Activated naive CD4-positive, alpha-beta T cell treated with anti-CD3 and anti-CD28 coated beads, Interleukin-2, amount 50 U/mL, for 24 hours (primary cell): ENCODE results near the gene STK4.
A peak's percentile ranks its signal among the peaks of the same experiment; 100 is the strongest.

Experiments used
- H3K27ac Mint-ChIP-seq: one replicate; pipeline ENCODE4 v1.8.0; 2021; ENCODE audit warnings: mild to moderate bottlenecking, mixed read lengths
- H3K27me3 Mint-ChIP-seq: one replicate; pipeline ENCODE4 v1.8.0; 2021; ENCODE audit warnings: mixed read lengths
- H3K36me3 Mint-ChIP-seq: one replicate; pipeline ENCODE4 v1.8.0; 2021; ENCODE audit warnings: mixed read lengths
- H3K4me1 Mint-ChIP-seq: one replicate; pipeline ENCODE4 v1.8.0; 2021; ENCODE audit warnings: mixed read lengths
- H3K4me3 Mint-ChIP-seq: one replicate; pipeline ENCODE4 v1.8.0; 2021; ENCODE audit warnings: mild to moderate bottlenecking, mixed read lengths
- H3K9me3 Mint-ChIP-seq: one replicate; pipeline ENCODE4 v1.8.0; 2021; ENCODE audit warnings: mixed read lengths

STK4 gene

DNA sequence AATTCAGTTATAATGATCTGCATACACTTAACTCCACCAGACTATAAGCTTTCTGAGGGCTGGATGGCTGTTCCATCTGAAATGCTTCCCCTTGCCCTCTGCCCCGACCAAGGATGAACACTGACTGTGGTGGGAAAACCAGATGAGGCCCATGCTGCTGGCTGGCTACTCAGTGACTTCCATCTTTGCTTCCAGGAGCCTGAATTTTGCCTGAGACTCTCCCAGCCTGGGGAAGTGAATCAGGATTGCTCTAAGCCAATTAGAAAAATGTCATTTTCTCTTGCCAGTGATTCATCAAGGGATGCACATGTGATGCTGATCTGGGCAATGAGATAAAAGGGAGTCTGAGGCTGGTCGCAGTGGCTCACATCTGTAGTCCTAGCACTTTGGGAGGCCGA lies 4.4 kb upstream of the STK4 start:
- Mint-ChIP-seq H3K27ac (peak overlapping the region; percentile 8), H3K9me3 (no peaks in the 10 kb centered on the region), H3K27me3 (no peaks in the 10 kb centered on the region), H3K4me3 (peak overlapping the region; percentile 58), H3K4me1 (peaks cover 68% of the 10 kb centered on the region), H3K36me3 (peaks cover 15% of the 10 kb centered on the region)

- no peaks in the 10 kb centered on the region for H3K9me3 Mint-ChIP-seq
- H3K36me3 Mint-ChIP-seq: peaks cover 17% of the 10 kb centered on the region
- H3K27me3 Mint-ChIP-seq: no peaks in the 10 kb centered on the region
- H3K27ac Mint-ChIP-seq: peak overlapping the region; percentile 77
- H3K4me1 Mint-ChIP-seq: peaks cover 67% of the 10 kb centered on the region
- peak overlapping the region; percentile 60 for H3K4me3 Mint-ChIP-seq
Observed at GRCh38 chr20:44962483-44962882, 3.8 kb upstream of the STK4 start.

- H3K36me3 Mint-ChIP-seq: peaks cover 20% of the 10 kb centered on the region
- no peaks in the 10 kb centered on the region for H3K27me3 Mint-ChIP-seq
- peak overlapping the region; percentile 40 for H3K4me3 Mint-ChIP-seq
- H3K4me1 Mint-ChIP-seq: peaks cover 59% of the 10 kb centered on the region
- peak overlapping the region; percentile 79 for H3K27ac Mint-ChIP-seq
- no peaks in the 10 kb centered on the region for H3K9me3 Mint-ChIP-seq
Observed at GRCh38 chr20:44963325-44964215, 2.7 kb upstream of the STK4 start.

DNA sequence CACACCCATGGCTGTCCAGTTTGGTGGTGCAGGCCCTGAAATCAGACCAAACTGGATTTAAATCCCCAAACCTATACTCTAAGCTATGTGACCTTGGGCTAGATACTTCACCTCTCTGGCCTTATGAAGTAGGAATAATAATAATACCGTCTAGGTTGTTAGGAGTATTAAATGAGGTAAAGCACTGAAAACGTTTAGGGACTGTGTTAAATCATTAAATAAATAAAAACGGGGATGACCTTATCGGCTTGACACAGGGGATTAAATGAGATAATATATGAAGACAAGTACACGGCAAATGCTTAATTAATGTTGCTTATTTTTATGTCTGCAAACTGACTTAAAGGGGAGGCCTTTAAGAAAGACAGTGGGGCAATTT lies 672 bp upstream of the STK4 start:
- peaks cover 22% of the 10 kb centered on the region for H3K36me3 Mint-ChIP-seq
- peak overlapping the region; percentile 95 for H3K4me3 Mint-ChIP-seq
- no peaks in the 10 kb centered on the region for H3K27me3 Mint-ChIP-seq
- peaks cover 62% of the 10 kb centered on the region for H3K4me1 Mint-ChIP-seq
- no peaks in the 10 kb centered on the region for H3K9me3 Mint-ChIP-seq
- peak overlapping the region; percentile 100 for H3K27ac Mint-ChIP-seq

GRCh38 chr20:44967207-44967807 lies 995 bp downstream of the STK4 start:
- Mint-ChIP-seq H3K4me1 (peaks cover 60% of the 10 kb centered on the region), H3K4me3 (peak overlapping the region; percentile 95), H3K27me3 (no peaks in the 10 kb centered on the region), H3K27ac (peak overlapping the region; percentile 100), H3K9me3 (no peaks in the 10 kb centered on the region), H3K36me3 (peaks cover 22% of the 10 kb centered on the region)

GRCh38 chr20:44969300-44969894 lies 3.1 kb downstream of the STK4 start:
- peaks cover 64% of the 10 kb centered on the region for H3K4me1 Mint-ChIP-seq
- H3K9me3 Mint-ChIP-seq: no peaks in the 10 kb centered on the region
- H3K27me3 Mint-ChIP-seq: no peaks in the 10 kb centered on the region
- peak overlapping the region; percentile 95 for H3K4me3 Mint-ChIP-seq
- H3K36me3 Mint-ChIP-seq: peaks cover 37% of the 10 kb centered on the region
- peak overlapping the region; percentile 100 for H3K27ac Mint-ChIP-seq

DNA sequence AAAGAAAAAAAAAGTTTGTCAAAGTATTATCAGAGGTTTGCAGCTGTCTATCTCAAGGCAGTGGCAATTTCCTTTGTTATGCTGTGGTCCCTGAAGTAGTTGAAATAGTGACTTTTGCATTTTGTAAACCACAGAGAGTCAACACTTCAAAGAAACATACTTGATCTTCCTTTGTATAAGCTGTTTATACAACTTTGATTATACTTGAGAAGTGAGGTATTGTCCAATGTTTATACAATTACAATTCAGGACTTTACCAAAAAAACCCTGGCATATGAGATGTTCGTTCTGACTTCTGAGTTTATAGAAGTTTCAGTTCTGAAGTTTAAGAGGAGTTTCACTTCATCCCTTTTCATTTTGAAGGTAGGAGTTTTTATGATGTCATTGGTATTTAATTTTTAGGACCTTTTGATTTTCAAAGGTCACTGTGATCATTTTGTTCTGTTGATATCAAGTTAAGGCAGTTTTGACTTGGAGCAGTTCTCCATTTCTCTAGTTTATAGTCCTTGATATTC lies 4.0 kb downstream of the STK4 start:
- Mint-ChIP-seq H3K9me3 (no peaks in the 10 kb centered on the region), H3K27me3 (no peaks in the 10 kb centered on the region), H3K27ac (peak overlapping the region; percentile 100), H3K4me1 (peaks cover 70% of the 10 kb centered on the region), H3K36me3 (peaks cover 45% of the 10 kb centered on the region), H3K4me3 (peak overlapping the region; percentile 95)

GRCh38 chr20:44973053-44973452 lies 6.7 kb downstream of the STK4 start:
- Mint-ChIP-seq H3K27me3 (no peaks in the 10 kb centered on the region), H3K9me3 (peaks cover 7% of the 10 kb centered on the region), H3K27ac (peak overlapping the region; percentile 95), H3K4me3 (peak overlapping the region; percentile 83), H3K36me3 (peaks cover 54% of the 10 kb centered on the region), H3K4me1 (peaks cover 89% of the 10 kb centered on the region)

DNA sequence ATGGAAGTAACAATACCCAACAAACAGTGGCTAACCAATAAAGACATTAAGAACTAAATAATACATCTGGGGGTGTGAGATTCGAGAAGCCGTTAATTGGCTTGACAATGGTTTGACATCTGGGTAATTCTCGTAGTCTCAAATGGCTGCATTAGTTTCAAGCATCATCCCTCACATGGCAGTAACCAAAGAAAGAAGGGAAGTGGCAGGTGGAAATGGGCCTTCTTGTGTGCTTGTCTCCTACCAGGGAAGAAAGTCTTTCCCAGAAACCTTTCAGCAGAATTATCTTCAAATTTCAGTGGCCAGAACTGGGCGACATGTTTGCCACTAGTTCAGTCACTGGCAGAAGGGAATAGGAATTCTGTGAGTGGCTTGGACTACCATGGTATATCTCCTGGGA lies 10.4 kb downstream of the STK4 start:
- Mint-ChIP-seq H3K4me1 (peaks cover 95% of the 10 kb centered on the region), H3K36me3 (peaks cover 55% of the 10 kb centered on the region), H3K27me3 (no peaks in the 10 kb centered on the region), H3K4me3 (peak overlapping the region; percentile 65), H3K9me3 (peaks cover 7% of the 10 kb centered on the region), H3K27ac (peak overlapping the region; percentile 95)

GRCh38 chr20:44979090-44979621 lies 12.8 kb downstream of the STK4 start:
- Mint-ChIP-seq H3K27me3 (no peaks in the 10 kb centered on the region), H3K27ac (peak overlapping the region; percentile 98), H3K4me1 (peaks cover 95% of the 10 kb centered on the region)

DNA sequence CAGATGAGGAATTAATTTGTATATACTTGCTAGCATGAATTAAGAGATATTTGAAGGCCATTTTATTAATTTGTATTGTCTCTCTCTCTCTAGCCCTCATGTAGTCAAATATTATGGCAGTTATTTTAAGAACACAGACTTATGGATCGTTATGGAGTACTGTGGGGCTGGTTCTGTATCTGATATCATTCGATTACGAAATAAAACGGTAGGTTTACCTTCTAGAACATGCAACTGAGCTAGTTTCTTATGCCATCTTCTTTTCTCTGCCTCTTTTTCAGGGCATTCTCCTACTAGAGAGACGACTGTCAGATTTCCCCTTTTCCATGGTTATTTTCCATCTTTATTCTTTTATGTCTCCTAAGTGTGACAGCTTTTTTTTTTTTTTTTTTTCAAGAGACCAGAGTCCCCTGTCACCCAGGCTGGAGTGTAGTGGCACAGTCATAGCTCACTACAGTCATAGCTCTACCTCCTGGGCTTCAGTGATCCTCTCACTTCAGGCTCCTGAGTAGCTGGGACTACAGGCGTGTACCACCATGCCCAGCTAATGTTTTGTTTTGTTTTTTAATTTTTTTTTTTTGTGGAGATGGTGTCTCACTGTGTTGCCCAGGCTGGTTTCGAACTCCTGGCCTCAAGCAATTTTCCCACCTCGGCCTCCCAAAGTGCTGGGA lies 15.6 kb downstream of the STK4 start:
- H3K4me3 Mint-ChIP-seq: peak overlapping the region; percentile 45
- H3K27ac Mint-ChIP-seq: peak overlapping the region; percentile 90

More at GRCh38 chr20:44979090-44979621, 12.8 kb downstream of the STK4 start:
- Mint-ChIP-seq H3K36me3 (peaks cover 53% of the 10 kb centered on the region), H3K4me3 (peak overlapping the region; percentile 86), H3K9me3 (peaks cover 7% of the 10 kb centered on the region)

GRCh38 chr20:44983093-44983674 lies 16.9 kb downstream of the STK4 start:
- Mint-ChIP-seq H3K27me3 (no peaks in the 10 kb centered on the region), H3K4me1 (peaks cover 82% of the 10 kb centered on the region), H3K36me3 (peaks cover 38% of the 10 kb centered on the region), H3K4me3 (peak overlapping the region; percentile 45), H3K9me3 (no peaks in the 10 kb centered on the region), H3K27ac (peak overlapping the region; percentile 90)

More for the DNA sequence above, 15.6 kb downstream of the STK4 start:
- Mint-ChIP-seq H3K27me3 (no peaks in the 10 kb centered on the region), H3K36me3 (peaks cover 41% of the 10 kb centered on the region), H3K4me1 (peaks cover 87% of the 10 kb centered on the region), H3K9me3 (no peaks in the 10 kb centered on the region)

GRCh38 chr20:44988631-44989171 lies 22.4 kb downstream of the STK4 start:
- Mint-ChIP-seq H3K4me3 (peak overlapping the region; percentile 20), H3K27me3 (no peaks in the 10 kb centered on the region), H3K9me3 (no peaks in the 10 kb centered on the region), H3K27ac (peak overlapping the region; percentile 74), H3K4me1 (peaks cover 78% of the 10 kb centered on the region), H3K36me3 (peaks cover 35% of the 10 kb centered on the region)

DNA sequence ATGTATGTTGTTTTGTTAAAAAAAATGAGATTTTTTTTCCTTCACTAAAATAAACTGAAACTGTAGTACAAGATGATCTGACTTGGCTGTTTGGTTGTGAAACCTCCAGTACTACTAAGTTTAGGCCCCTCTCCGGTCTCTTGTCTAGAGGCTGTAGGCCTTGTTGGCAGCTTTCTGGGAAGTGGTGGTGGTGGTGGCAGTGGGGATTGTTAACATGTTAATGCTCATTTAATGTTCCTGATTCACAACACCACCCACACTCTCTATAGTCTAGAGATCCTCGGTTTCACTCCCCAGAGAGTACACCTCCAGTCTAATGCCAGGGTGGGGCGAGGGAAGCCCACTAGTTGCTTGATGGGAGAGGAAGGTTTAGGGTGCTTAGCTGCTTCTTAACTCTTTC lies 24.1 kb downstream of the STK4 start:
- H3K4me3 Mint-ChIP-seq: peak overlapping the region; percentile 88
- H3K27me3 Mint-ChIP-seq: no peaks in the 10 kb centered on the region
- H3K9me3 Mint-ChIP-seq: no peaks in the 10 kb centered on the region
- peaks cover 85% of the 10 kb centered on the region for H3K4me1 Mint-ChIP-seq
- peaks cover 37% of the 10 kb centered on the region for H3K36me3 Mint-ChIP-seq
- H3K27ac Mint-ChIP-seq: peak overlapping the region; percentile 97
